Stimulated activated CD4-positive, alpha-beta T cell treated with anti-CD3 and anti-CD28 coated beads, Interleukin-12 subunit alpha, Interleukin-12 subunit beta, amount 100 ng/mL, for 48 hours (primary cell): ENCODE results near the gene TFCP2.
A peak's percentile ranks its signal among the peaks of the same experiment; 100 is the strongest.

Experiments
- DNase-seq, 3 donors: peaks; one replicate each; pipeline ENCODE4 v3.0.0-alpha.2; 2020; ENCODE audit warnings: low read depth in 2 of 3, low spot score in 1 of 3

TFCP2 gene

GRCh38 chr12:51047655-51048540, 125.0 kb downstream of the TFCP2 start, which contains the start of gene LETMD1:
LETMD1 (plus strand) TSS chr12:51048327; CDS start chr12:51048357, 30 bp downstream.
- DNase-seq, result peak; percentile 80 to 88 (median 82)
